Skeletal muscle tissue (tissue), 4 donors: ENCODE data around the gene FAM219B. TPM values are rescaled to one million over a fixed set of nuclear protein-coding genes. Genes with fewer than 3 reads are reported as not detected.
"Not testable (repeated sequence)": the region's sequence is repeated elsewhere in the genome, so short reads cannot be mapped to it uniquely, and the experiment has no call there.

Experiments
- H3K27ac ChIP-seq: one replicate; pipeline ENCODE4 v1.7.0; 2013; ENCODE audit warnings: mild to moderate bottlenecking, low read depth, low read length, inconsistent platforms
- H3K27me3 ChIP-seq, 3 donors: one replicate each; pipeline ENCODE4 v1.7.0; 2013; ENCODE audit warnings: low read length in 3 of 3; ENCODE audit not compliant: control insufficient read depth in 3 of 3, insufficient read depth in 3 of 3
- H3K36me3 ChIP-seq, 3 donors: one replicate each; pipeline ENCODE4 v1.7.0; 2013; ENCODE audit warnings: low read length in 3 of 3; ENCODE audit not compliant: control insufficient read depth in 3 of 3, insufficient read depth in 3 of 3
- H3K4me1 ChIP-seq, 3 donors: one replicate each; pipeline ENCODE4 v1.7.0; 2013; ENCODE audit warnings: low read length in 3 of 3, mild to moderate bottlenecking in 3 of 3; ENCODE audit not compliant: control insufficient read depth in 3 of 3, insufficient read depth in 3 of 3
- H3K4me3 ChIP-seq, 3 donors: one replicate each; pipeline ENCODE4 v1.7.0; 2013; ENCODE audit warnings: low read length in 3 of 3
- H3K9ac ChIP-seq, 3 donors: one replicate each; pipeline ENCODE4 v1.7.0; 2013; ENCODE audit warnings: low read length in 3 of 3, mild to moderate bottlenecking in 3 of 3, moderate library complexity in 2 of 3, low read depth in 1 of 3
- H3K9me3 ChIP-seq, 3 donors: one replicate each; pipeline ENCODE4 v1.7.0; 2013; ENCODE audit warnings: low read length in 3 of 3; ENCODE audit not compliant: control insufficient read depth in 3 of 3
- total RNA-seq: library from RNA; depleted of rRNA; stranded (reverse); fragments of >200 nt; gene quantifications from one replicate; pipeline ENCODE4 v1.2.3, GENCODE V29; 2014
- donor health status: Osteomylitis.

FAM219B gene
- total RNA-seq, 1 donor from 2014 or later = 33.4 TPM

DNA sequence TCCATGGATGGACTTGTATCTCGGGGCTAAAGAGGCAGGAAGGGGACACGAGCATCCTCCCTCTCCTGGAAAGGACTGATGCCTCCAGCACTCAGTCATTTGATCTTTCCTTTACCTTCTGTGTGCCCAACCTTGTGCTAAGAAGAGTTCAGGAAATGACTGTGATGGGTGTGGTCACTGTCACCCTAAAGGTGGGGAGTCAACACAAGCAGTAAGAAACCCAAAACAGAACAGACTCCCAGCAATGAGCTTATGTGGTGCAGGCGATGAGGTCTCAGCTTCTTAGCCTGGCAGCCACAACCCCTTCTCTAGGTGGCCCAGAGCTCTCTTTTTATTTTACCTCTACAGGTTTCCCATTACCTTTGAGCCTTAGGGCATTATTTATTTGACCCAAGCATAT, 13.0 kb downstream of the FAM219B start:
- H3K9me3 ChIP-seq = no peaks in the 10 kb centered on the region
- no peak overlapping the region for H3K27ac ChIP-seq
- H3K36me3 ChIP-seq = peaks cover 41 to 47% (median 45%) of the 10 kb centered on the region in 3 donors
- H3K4me3 ChIP-seq = no peak overlapping the region
- H3K4me1 ChIP-seq = peaks cover 27 to 43% (median 37%) of the 10 kb centered on the region in 3 donors
- no peak overlapping the region for H3K9ac ChIP-seq
- H3K27me3 ChIP-seq = no peaks in the 10 kb centered on the region

DNA sequence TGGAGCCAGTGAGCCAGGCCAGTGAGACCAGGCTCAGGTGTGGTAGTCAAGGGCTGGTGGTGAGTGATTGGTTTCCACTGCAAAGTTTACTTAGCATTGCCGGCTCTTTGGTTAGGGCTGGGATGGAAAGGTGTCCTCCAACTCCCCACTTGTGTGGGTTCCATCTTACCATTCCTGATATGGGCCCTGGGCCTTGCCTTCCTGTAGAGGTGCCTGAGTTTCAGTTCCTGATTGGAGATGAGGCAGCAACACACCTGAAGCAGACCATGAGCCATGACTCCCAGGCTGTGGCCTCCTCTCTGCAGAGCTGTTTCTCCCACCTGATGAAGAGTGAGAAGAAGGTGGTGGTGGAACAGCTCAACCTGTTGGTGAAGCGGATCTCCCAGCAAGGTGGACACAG, 13.7 kb downstream of the FAM219B start:
- Histone ChIP-seq H3K36me3 (peaks cover 41 to 43% (median 43%) of the 10 kb centered on the region in 3 donors), H3K4me3 (no peak overlapping the region), H3K27ac (no peak overlapping the region), H3K27me3 (no peaks in the 10 kb centered on the region), H3K9me3 (no peaks in the 10 kb centered on the region), H3K9ac (no peak overlapping the region), H3K4me1 (peaks cover 27 to 44% (median 37%) of the 10 kb centered on the region in 3 donors)

DNA sequence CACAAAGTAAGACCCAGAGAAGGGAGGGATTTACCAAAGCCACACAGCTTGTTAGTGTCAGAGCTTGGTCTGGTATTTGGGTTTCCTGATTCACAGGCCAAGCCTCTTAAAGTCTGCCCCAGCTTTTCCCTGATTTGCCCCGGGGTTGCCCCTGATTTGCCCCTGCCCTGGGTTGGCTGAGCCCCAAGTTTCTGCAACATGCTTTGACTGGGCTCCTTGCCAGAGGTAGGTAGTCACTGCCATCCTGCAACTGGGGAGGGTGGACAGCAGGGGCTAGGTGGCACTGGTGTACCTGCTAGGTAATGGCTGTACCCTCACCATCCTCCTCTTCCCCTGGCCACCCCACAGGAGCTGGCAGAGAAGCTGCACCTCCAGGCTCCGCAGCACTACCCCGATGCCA, 14.3 kb downstream of the FAM219B start:
- no peaks in the 10 kb centered on the region for H3K9me3 ChIP-seq
- no peaks in the 10 kb centered on the region for H3K27me3 ChIP-seq
- H3K27ac ChIP-seq = no peak overlapping the region
- peaks cover 36 to 37% (median 37%) of the 10 kb centered on the region in 3 donors for H3K36me3 ChIP-seq
- peaks cover 27 to 44% (median 37%) of the 10 kb centered on the region in 3 donors for H3K4me1 ChIP-seq
- H3K4me3 ChIP-seq = no peak overlapping the region
- H3K9ac ChIP-seq = no peak overlapping the region

DNA sequence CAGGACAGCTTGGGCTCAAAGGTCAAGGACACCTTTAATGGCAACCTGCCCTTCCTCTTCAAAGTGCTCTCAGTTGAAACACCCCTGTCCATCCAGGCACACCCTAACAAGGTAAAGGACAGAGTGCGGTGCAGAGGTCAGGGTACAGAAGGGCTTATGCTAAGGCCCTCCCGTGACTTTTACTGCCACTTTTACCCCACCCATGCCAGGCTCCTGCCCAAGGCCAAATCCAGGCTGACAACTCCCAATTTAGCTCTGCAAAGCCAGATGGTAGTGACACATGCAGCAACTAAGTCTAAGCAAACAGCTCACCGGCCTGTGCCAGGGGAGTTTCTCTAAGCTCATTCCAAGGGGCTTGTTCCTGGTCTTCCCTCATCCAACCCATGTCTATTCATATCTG, 15.2 kb downstream of the FAM219B start:
- H3K27me3 ChIP-seq = no peaks in the 10 kb centered on the region
- H3K9me3 ChIP-seq = no peaks in the 10 kb centered on the region
- H3K4me1 ChIP-seq = peaks cover 27 to 44% (median 37%) of the 10 kb centered on the region in 3 donors
- peak overlapping the region; percentile 82 for H3K27ac ChIP-seq
- H3K4me3 ChIP-seq = no peak overlapping the region
- peak overlapping the region in 1 of 3 donors; percentile 99 for H3K9ac ChIP-seq
- peaks cover 28 to 29% (median 28%) of the 10 kb centered on the region in 3 donors for H3K36me3 ChIP-seq

DNA sequence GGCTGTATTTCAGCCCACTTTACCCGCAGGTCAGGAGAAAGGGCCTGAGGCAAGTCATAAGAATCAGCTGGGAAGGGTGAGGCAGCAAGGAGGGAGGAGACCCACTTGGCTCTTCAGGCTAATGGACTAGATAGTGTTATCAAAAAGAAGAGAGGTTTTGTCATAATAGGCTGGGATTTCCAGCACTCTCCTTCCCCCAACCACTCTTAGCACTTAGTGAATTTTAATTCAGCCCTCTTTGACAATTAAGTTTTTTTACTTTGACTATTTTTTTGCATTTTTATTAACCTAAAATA, 16.0 kb downstream of the FAM219B start:
- no peaks in the 10 kb centered on the region for H3K9me3 ChIP-seq
- H3K27ac ChIP-seq = peak overlapping the region; percentile 82
- peak overlapping the region; percentile 90 to 99 (median 96) for H3K9ac ChIP-seq
- peaks cover 27 to 44% (median 37%) of the 10 kb centered on the region in 3 donors for H3K4me1 ChIP-seq
- H3K36me3 ChIP-seq = peaks cover 20 to 23% (median 22%) of the 10 kb centered on the region in 3 donors
- H3K27me3 ChIP-seq = no peaks in the 10 kb centered on the region
- H3K4me3 ChIP-seq = peak overlapping the region; percentile 85 to 99 (median 90)

DNA sequence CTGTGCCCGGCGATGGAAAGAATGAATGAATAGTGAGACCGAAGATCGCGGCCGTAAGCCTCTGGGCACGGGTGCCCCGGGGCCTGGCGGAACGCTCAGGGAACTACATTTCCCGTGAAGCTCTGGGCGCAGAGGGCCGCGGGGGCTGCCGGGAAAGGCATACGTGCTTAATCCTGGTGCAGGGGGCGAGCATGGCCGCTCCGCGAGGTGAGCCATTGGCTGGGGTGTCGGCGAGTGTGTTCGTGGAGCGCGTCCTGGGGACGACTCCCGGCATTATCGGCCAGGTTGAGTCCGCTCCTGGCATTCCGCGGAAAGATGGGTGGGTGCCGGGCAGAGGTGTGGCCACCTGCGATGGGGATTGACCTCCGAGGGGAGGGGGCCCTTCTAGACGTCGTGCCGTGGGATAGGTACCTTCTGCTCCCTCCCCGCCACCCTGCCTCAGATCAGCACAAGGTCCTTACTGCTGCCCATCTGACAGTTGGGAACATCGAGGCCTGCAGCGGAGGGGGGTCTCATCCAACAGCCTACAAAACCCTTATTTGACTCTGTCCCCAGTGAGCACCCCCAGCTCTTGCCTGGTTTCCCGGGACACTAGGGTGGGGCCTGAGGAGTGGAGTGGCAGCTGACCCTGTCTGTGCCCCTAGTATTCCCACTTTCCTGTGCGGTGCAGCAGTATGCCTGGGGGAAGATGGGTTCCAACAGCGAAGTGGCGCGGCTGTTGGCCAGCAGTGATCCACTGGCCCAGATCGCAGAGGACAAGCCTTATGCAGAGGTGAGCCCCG, 16.6 kb downstream of the FAM219B start, which contains the start of gene MPI:
TSS of gene MPI (plus strand) at position 160 of the 782 bp plus-strand sequence. CDS start at position 192, 32 bp downstream.
- Histone ChIP-seq H3K4me1 (peaks cover 27 to 44% (median 37%) of the 10 kb centered on the region in 3 donors), H3K9me3 (no peaks in the 10 kb centered on the region), H3K27me3 (no peaks in the 10 kb centered on the region), H3K36me3 (peaks cover 20 to 23% (median 22%) of the 10 kb centered on the region in 3 donors), H3K4me3 (peak within 1 kb of the TSS; percentile 85 to 99 (median 90)), H3K9ac (peak within 1 kb of the TSS; percentile 90 to 99 (median 96)), H3K27ac (peak within 1 kb of the TSS; percentile 82)

DNA sequence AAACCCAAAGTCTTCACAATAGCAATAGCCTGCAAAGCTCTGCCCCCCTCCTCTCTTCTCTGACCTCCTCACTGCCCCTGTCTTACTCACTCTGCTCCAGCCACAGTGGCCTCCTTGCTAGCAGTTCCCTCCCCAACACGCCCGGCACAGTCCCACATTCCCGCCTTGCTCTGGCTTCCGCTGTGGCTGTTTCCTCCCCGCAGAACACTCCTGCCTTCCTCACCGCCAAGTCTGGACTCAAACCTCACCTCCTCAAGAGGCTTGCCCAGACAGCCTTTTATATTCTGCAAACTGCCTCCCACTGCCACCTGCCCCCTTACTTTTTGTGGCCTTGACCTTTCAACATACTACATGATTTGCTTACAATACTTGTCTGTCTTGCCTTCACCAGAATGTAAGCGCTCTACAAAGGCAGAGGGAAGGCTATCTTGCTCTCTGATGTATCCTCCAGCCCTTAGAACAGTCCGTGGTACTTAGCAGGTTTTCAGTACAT, 17.2 kb downstream of the FAM219B start:
- Histone ChIP-seq H3K27ac (peak overlapping the region; percentile 82), H3K4me3 (peak overlapping the region; percentile 85 to 99 (median 90)), H3K27me3 (no peaks in the 10 kb centered on the region), H3K36me3 (peaks cover 20 to 23% (median 22%) of the 10 kb centered on the region in 3 donors), H3K9ac (peak overlapping the region; percentile 90 to 99 (median 96)), H3K9me3 (no peaks in the 10 kb centered on the region), H3K4me1 (peaks cover 27 to 44% (median 37%) of the 10 kb centered on the region in 3 donors)

DNA sequence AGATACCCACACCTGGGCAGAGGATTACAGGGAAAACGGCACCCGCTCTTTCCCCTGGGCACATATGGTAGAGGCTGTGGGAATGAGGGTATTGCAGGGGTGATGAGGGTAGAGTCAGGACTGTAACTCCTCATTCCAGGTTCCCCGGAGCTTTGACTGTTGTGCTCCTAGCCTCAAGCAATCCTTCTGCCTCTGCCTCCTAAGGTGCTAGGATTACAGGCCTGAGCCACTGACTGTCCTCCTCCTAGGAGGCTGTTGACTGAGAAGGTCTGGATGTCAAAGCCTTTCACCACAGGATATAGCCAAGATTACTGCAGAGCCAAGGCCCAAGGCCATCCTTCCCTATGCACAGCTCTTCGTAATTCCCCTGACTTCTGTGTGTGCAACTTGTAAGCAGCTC, 17.9 kb downstream of the FAM219B start:
- H3K4me1 ChIP-seq = peaks cover 27 to 44% (median 37%) of the 10 kb centered on the region in 3 donors
- peaks cover 19 to 23% (median 21%) of the 10 kb centered on the region in 3 donors for H3K36me3 ChIP-seq
- H3K27me3 ChIP-seq = no peaks in the 10 kb centered on the region
- H3K27ac ChIP-seq = no peak overlapping the region
- H3K9ac ChIP-seq = peak overlapping the region in 2 of 3 donors; percentile 38 to 99
- H3K4me3 ChIP-seq = peak overlapping the region in 1 of 3 donors; percentile 90
- H3K9me3 ChIP-seq = no peaks in the 10 kb centered on the region

DNA sequence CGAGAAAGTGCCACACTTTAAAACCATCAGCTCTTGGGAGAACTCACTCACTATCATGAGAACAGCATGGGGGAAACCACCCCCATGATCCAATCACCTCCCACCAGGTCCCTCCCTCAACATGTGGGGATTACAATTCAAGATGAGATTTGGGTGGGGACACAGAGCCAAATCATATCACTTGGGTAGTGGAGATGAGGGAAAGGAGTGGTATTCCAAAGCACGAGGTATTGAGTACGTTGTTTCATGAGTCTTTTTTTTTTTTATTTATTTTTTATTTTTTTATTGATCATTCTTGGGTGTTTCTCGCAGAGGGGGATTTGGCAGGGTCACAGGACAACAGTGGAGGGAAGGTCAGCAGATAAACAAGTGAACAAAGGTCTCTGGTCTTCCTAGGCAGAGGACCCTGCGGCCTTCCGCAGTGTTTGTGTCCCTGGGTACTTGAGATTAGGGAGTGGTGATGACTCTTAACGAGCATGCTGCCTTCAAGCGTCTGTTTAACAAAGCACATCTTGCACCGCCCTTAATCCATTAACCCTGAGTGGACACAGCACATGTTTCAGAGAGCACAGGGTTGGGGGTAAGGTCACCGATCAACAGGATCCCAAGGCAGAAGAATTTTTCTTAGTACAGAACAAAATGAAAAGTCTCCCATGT, 19.0 kb downstream of the FAM219B start:
- not testable (repeated sequence) for H3K9ac ChIP-seq, H3K9me3 ChIP-seq, H3K4me3 ChIP-seq, H3K27ac ChIP-seq, H3K27me3 ChIP-seq
- peaks cover 27 to 39% (median 35%) of the 10 kb centered on the region in 3 donors for H3K4me1 ChIP-seq
- peaks cover 9 to 12% (median 11%) of the 10 kb centered on the region in 3 donors for H3K36me3 ChIP-seq
